GM21717 (cell line): Measurements from ENCODE around the gene HP.
A peak's percentile ranks its signal among the peaks of the same experiment; 100 is the strongest.
"Not testable (repeated sequence)": the region's sequence is repeated elsewhere in the genome, so short reads cannot be mapped to it uniquely, and the experiment has no call there.

Experiments
- ATAC-seq: cut with Tn5 transposase; IDR thresholded peaks from one replicate; pipeline ENCODE4 v1.9.1; 2021; ENCODE audit warnings: mild to moderate bottlenecking, moderate library complexity; ENCODE audit not compliant: unreplicated experiment

Gene HP

GRCh38 chr16:72054254-72054847 lies at the start of gene HP:
HP (plus strand) TSS chr16:72054505; CDS start chr16:72054653, 148 bp downstream.
- ATAC-seq, result not testable (repeated sequence)

GRCh38 chr16:72008065-72008423 lies 46.3 kb upstream of the HP start:
- ATAC-seq, result not testable (repeated sequence)

GRCh38 chr16:72008424-72009216 lies 45.7 kb upstream of the HP start, which contains the start of gene DHODH:
DHODH (plus strand) TSS chr16:72008744; CDS start chr16:72008765, 21 bp downstream.
- ATAC-seq, result peak; percentile 99

GRCh38 chr16:72009779-72010178 lies 44.5 kb upstream of the HP start:
- no peak for ATAC-seq

GRCh38 chr16:72012607-72013006 lies 41.7 kb upstream of the HP start:
- ATAC-seq, result no peak

- ATAC-seq, result no peak
Measured at GRCh38 chr16:72013389-72013788, 40.9 kb upstream of the HP start.

GRCh38 chr16:72013888-72014581 lies 40.3 kb upstream of the HP start:
- no peak for ATAC-seq

GRCh38 chr16:72014675-72015074 lies 39.6 kb upstream of the HP start:
- ATAC-seq, result no peak

- ATAC-seq, result no peak
Measured at GRCh38 chr16:72015124-72015523, 39.2 kb upstream of the HP start.

- no peak for ATAC-seq
Measured at GRCh38 chr16:72018470-72018869, 35.8 kb upstream of the HP start.

GRCh38 chr16:72021043-72021442 lies 33.3 kb upstream of the HP start:
- no peak for ATAC-seq

GRCh38 chr16:72022127-72022526 lies 32.2 kb upstream of the HP start:
- no peak for ATAC-seq

- ATAC-seq, result no peak
Measured at GRCh38 chr16:72023962-72024361, 30.3 kb upstream of the HP start.

- no peak for ATAC-seq
Measured at GRCh38 chr16:72024862-72025382, 29.4 kb upstream of the HP start.

GRCh38 chr16:72025404-72026114 lies 28.7 kb upstream of the HP start:
- no peak for ATAC-seq

- no peak for ATAC-seq
Measured at GRCh38 chr16:72027669-72028378, 26.5 kb upstream of the HP start.

- ATAC-seq, result no peak
Measured at GRCh38 chr16:72029567-72030271, 24.6 kb upstream of the HP start.

GRCh38 chr16:72033437-72033836 lies 20.9 kb upstream of the HP start:
- no peak for ATAC-seq

GRCh38 chr16:72036098-72036497 lies 18.2 kb upstream of the HP start:
- ATAC-seq, result no peak

GRCh38 chr16:72042157-72042660 lies 12.1 kb upstream of the HP start:
- no peak for ATAC-seq
